Activated T-cell treated with anti-CD3 and anti-CD28 coated beads, Interleukin-2, amount 50 U/mL, for 72 hours (primary cell): ENCODE results near the gene SS18L1. TPM values are rescaled to one million over a fixed set of nuclear protein-coding genes. Genes with fewer than 3 reads are reported as not detected.

ENCODE experiments used
- ATAC-seq, 2 donors: fragments of 150-1000 bp; cut with Tn5 transposase; replicated peaks in 1 of 2; 2 replicates each; pipeline ENCODE4 v1.10.0; 2021; ENCODE audit warnings: moderate library complexity in 2 of 2, mild to moderate bottlenecking in 1 of 2
- DNase-seq, 2 donors: peaks; one replicate each; pipeline ENCODE4 v3.0.0; 2021 to 2022; ENCODE audit warnings: mixed read lengths in 1 of 2
- H3K27ac Mint-ChIP-seq: one replicate; pipeline ENCODE4 v1.8.0; 2022; ENCODE audit warnings: mild to moderate bottlenecking, moderate library complexity, mixed read lengths
- H3K27me3 Mint-ChIP-seq: one replicate; pipeline ENCODE4 v1.8.0; 2022; ENCODE audit warnings: low read depth, mixed read lengths
- H3K36me3 Mint-ChIP-seq, 2 donors: one replicate each; pipeline ENCODE4 v1.8.0; 2022; ENCODE audit warnings: mixed read lengths in 2 of 2, mild to moderate bottlenecking in 1 of 2; ENCODE audit not compliant: insufficient read depth in 2 of 2
- H3K4me1 Mint-ChIP-seq: one replicate; pipeline ENCODE4 v1.8.0; 2022; ENCODE audit warnings: low read depth, mixed read lengths
- H3K4me3 Mint-ChIP-seq, 2 donors: one replicate each; pipeline ENCODE4 v1.8.0; 2022; ENCODE audit warnings: mild to moderate bottlenecking in 2 of 2, mixed read lengths in 2 of 2, moderate library complexity in 2 of 2
- H3K9me3 Mint-ChIP-seq, 2 donors: one replicate each; pipeline ENCODE4 v1.8.0; 2022; ENCODE audit warnings: mixed read lengths in 2 of 2
- total RNA-seq, 2 donors: library from RNA; stranded (reverse); gene quantifications; one replicate each; pipeline ENCODE4 v1.2.3, GENCODE V29; 2022

Gene SS18L1
- total RNA-seq, 2 donors from 2014 or later, result 16.1 to 19.8 TPM

GRCh38 chr20:62193079-62194025, 49.8 kb downstream of the SS18L1 start:
- DNase-seq (no peak), ATAC-seq (no peak)
- no peak overlapping the region for H3K27ac Mint-ChIP-seq
- no peak overlapping the region for H3K4me3 Mint-ChIP-seq
- H3K4me1 Mint-ChIP-seq, result no peaks in the 10 kb centered on the region
- no peaks in the 10 kb centered on the region for H3K9me3 Mint-ChIP-seq
- H3K27me3 Mint-ChIP-seq, result no peaks in the 10 kb centered on the region
- peaks cover 0 to 12% of the 10 kb centered on the region in 2 donors for H3K36me3 Mint-ChIP-seq

- H3K4me1 Mint-ChIP-seq, result no peaks in the 10 kb centered on the region
- DNase-seq (no peak), ATAC-seq (no peak)
- no peaks in the 10 kb centered on the region for H3K27me3 Mint-ChIP-seq
- H3K36me3 Mint-ChIP-seq, result peaks cover 3 to 18% of the 10 kb centered on the region in 2 donors
- no peak overlapping the region for H3K27ac Mint-ChIP-seq
- H3K9me3 Mint-ChIP-seq, result no peaks in the 10 kb centered on the region
- no peak overlapping the region for H3K4me3 Mint-ChIP-seq
Observed at GRCh38 chr20:62195075-62195405, 51.5 kb downstream of the SS18L1 start.

GRCh38 chr20:62195736-62196135, 52.2 kb downstream of the SS18L1 start:
- ATAC-seq (no peak), DNase-seq (no peak)
- peaks cover 3 to 20% of the 10 kb centered on the region in 2 donors for H3K36me3 Mint-ChIP-seq
- H3K4me1 Mint-ChIP-seq, result no peaks in the 10 kb centered on the region
- no peaks in the 10 kb centered on the region for H3K27me3 Mint-ChIP-seq
- no peak overlapping the region for H3K4me3 Mint-ChIP-seq
- no peaks in the 10 kb centered on the region for H3K9me3 Mint-ChIP-seq
- H3K27ac Mint-ChIP-seq, result no peak overlapping the region

- no peak for ATAC-seq
Observed at GRCh38 chr20:62196286-62196685, 52.7 kb downstream of the SS18L1 start.

GRCh38 chr20:62197311-62197710, 53.7 kb downstream of the SS18L1 start:
- Mint-ChIP-seq H3K4me3 (no peak overlapping the region), H3K9me3 (no peaks in the 10 kb centered on the region), H3K27ac (no peak overlapping the region), H3K4me1 (no peaks in the 10 kb centered on the region), H3K36me3 (peaks cover 3 to 20% of the 10 kb centered on the region in 2 donors), H3K27me3 (no peaks in the 10 kb centered on the region)
- ATAC-seq, result no peak
- no peak for DNase-seq

More at GRCh38 chr20:62196286-62196685, 52.7 kb downstream of the SS18L1 start:
- Mint-ChIP-seq H3K36me3 (peaks cover 3 to 20% of the 10 kb centered on the region in 2 donors), H3K4me3 (no peak overlapping the region), H3K27me3 (no peaks in the 10 kb centered on the region), H3K9me3 (no peaks in the 10 kb centered on the region), H3K4me1 (no peaks in the 10 kb centered on the region), H3K27ac (no peak overlapping the region)
- DNase-seq, result no peak

- Mint-ChIP-seq H3K27me3 (no peaks in the 10 kb centered on the region), H3K9me3 (no peaks in the 10 kb centered on the region), H3K4me3 (no peak overlapping the region), H3K27ac (no peak overlapping the region), H3K36me3 (peaks cover 3 to 20% of the 10 kb centered on the region in 2 donors), H3K4me1 (no peaks in the 10 kb centered on the region)
- no peak for ATAC-seq
- DNase-seq, result no peak
Observed at GRCh38 chr20:62197801-62198200, 54.2 kb downstream of the SS18L1 start.

GRCh38 chr20:62198496-62198895, 54.9 kb downstream of the SS18L1 start:
- no peak overlapping the region for H3K4me3 Mint-ChIP-seq
- H3K4me1 Mint-ChIP-seq, result no peaks in the 10 kb centered on the region
- DNase-seq, result no peak
- no peak overlapping the region for H3K27ac Mint-ChIP-seq
- ATAC-seq, result no peak
- no peaks in the 10 kb centered on the region for H3K27me3 Mint-ChIP-seq
- peaks cover 3 to 20% of the 10 kb centered on the region in 2 donors for H3K36me3 Mint-ChIP-seq
- H3K9me3 Mint-ChIP-seq, result no peaks in the 10 kb centered on the region

- H3K36me3 Mint-ChIP-seq, result peaks cover 3 to 20% of the 10 kb centered on the region in 2 donors
- H3K27ac Mint-ChIP-seq, result no peak overlapping the region
- no peaks in the 10 kb centered on the region for H3K9me3 Mint-ChIP-seq
- H3K4me1 Mint-ChIP-seq, result no peaks in the 10 kb centered on the region
- no peaks in the 10 kb centered on the region for H3K27me3 Mint-ChIP-seq
- ATAC-seq (no peak), DNase-seq (no peak)
- no peak overlapping the region for H3K4me3 Mint-ChIP-seq
Observed at GRCh38 chr20:62198931-62199330, 55.4 kb downstream of the SS18L1 start.

GRCh38 chr20:62200491-62201172, 57.1 kb downstream of the SS18L1 start:
- no peaks in the 10 kb centered on the region for H3K9me3 Mint-ChIP-seq
- H3K27ac Mint-ChIP-seq, result no peak overlapping the region
- H3K27me3 Mint-ChIP-seq, result no peaks in the 10 kb centered on the region
- no peak for ATAC-seq
- no peak overlapping the region for H3K4me3 Mint-ChIP-seq
- DNase-seq, result no peak
- H3K36me3 Mint-ChIP-seq, result peaks cover 3 to 15% of the 10 kb centered on the region in 2 donors
- no peaks in the 10 kb centered on the region for H3K4me1 Mint-ChIP-seq

- ATAC-seq, result no peak
- DNase-seq, result no peak
- H3K9me3 Mint-ChIP-seq, result no peaks in the 10 kb centered on the region
- H3K4me1 Mint-ChIP-seq, result no peaks in the 10 kb centered on the region
- no peak overlapping the region for H3K4me3 Mint-ChIP-seq
- peaks cover 3 to 14% of the 10 kb centered on the region in 2 donors for H3K36me3 Mint-ChIP-seq
- H3K27me3 Mint-ChIP-seq, result no peaks in the 10 kb centered on the region
- no peak overlapping the region for H3K27ac Mint-ChIP-seq
Observed at GRCh38 chr20:62201173-62202082, 57.9 kb downstream of the SS18L1 start.

- no peaks in the 10 kb centered on the region for H3K9me3 Mint-ChIP-seq
- DNase-seq (no peak), ATAC-seq (no peak)
- no peak overlapping the region for H3K4me3 Mint-ChIP-seq
- no peak overlapping the region for H3K27ac Mint-ChIP-seq
- H3K4me1 Mint-ChIP-seq, result no peaks in the 10 kb centered on the region
- H3K27me3 Mint-ChIP-seq, result no peaks in the 10 kb centered on the region
- H3K36me3 Mint-ChIP-seq, result peaks cover 3 to 14% of the 10 kb centered on the region in 2 donors
Observed at GRCh38 chr20:62202083-62202395, 58.5 kb downstream of the SS18L1 start.

GRCh38 chr20:62202676-62203377, 59.3 kb downstream of the SS18L1 start:
- H3K36me3 Mint-ChIP-seq, result peaks cover 3 to 14% of the 10 kb centered on the region in 2 donors
- no peak for DNase-seq
- H3K4me1 Mint-ChIP-seq, result no peaks in the 10 kb centered on the region
- no peak for ATAC-seq
- H3K27me3 Mint-ChIP-seq, result no peaks in the 10 kb centered on the region
- no peak overlapping the region for H3K27ac Mint-ChIP-seq
- no peaks in the 10 kb centered on the region for H3K9me3 Mint-ChIP-seq
- H3K4me3 Mint-ChIP-seq, result no peak overlapping the region
